T-helper 2 cell treated with Interferon-gamma antibody and Interleukin-4, amounts not matched to agents 5 μg/mL and 100 μg/mL, for 36 hours (primary cell): Measurements from ENCODE around the gene IFNA14.
"Not testable (repeated sequence)": the region's sequence is repeated elsewhere in the genome, so short reads cannot be mapped to it uniquely, and the experiment has no call there.

Experiments
- DNase-seq: peaks from one replicate; pipeline ENCODE4 v3.0.0; 2021; ENCODE audit warnings: low spot score
- H3K27ac Mint-ChIP-seq: one replicate; pipeline ENCODE4 v1.8.0; 2021; ENCODE audit warnings: mild to moderate bottlenecking, mixed read lengths
- H3K27me3 Mint-ChIP-seq: one replicate; pipeline ENCODE4 v1.8.0; 2021; ENCODE audit warnings: low read depth, mixed read lengths
- H3K36me3 Mint-ChIP-seq: one replicate; pipeline ENCODE4 v1.8.0; 2021; ENCODE audit warnings: low read depth, mixed read lengths
- H3K4me1 Mint-ChIP-seq: one replicate; pipeline ENCODE4 v1.8.0; 2021; ENCODE audit warnings: low read depth, mixed read lengths
- H3K4me3 Mint-ChIP-seq: one replicate; pipeline ENCODE4 v1.8.0; 2022; ENCODE audit warnings: mild to moderate bottlenecking, moderate library complexity, mixed read lengths
- H3K9me3 Mint-ChIP-seq: one replicate; pipeline ENCODE4 v1.8.0; 2021; ENCODE audit warnings: mixed read lengths

IFNA14 gene

DNA sequence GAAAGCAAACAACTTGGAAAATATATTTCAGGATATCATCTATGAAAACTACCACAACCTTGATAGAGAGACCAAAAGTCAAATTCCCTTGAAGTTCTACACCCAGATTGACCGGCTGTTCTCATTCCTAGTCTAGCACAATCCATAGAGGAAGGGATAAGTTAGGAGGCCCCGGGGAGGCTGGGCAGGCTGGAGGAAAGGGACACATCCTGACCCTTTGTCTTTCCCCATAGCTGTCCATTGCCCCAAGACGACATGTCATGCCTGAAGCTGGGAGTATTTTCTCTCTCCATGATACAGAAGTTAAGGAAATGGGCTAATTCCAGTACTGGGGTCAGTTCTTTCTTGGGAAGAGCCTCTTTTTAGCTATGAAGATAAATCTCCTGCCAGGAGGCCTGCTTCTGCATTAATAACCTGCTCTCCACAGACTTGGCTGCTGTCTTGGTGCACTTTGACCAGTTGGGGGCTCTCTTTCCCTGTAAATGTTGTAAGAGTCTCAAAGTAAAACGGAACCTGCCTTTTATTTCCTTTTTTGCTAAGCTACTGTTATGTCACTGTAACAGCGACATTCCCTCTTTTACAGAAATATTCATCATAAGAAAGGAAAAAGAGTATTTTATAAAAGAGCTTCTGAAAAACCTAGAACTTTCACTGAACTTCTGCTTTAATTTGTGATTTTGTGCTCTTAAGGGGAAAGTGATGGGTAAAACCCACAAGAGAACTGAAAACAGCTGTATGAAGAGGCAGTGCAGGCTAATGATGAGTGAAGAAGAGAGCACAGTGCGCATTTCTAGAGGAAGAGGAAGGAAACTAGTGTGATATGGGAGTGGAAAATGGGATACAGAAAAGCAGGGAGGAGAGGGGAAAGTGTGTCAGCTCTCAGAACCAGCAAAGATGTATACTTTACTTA, 44.7 kb downstream of the IFNA14 start:
- not testable (repeated sequence) for H3K36me3 Mint-ChIP-seq, H3K27ac Mint-ChIP-seq, H3K9me3 Mint-ChIP-seq, DNase-seq, H3K4me1 Mint-ChIP-seq
- Mint-ChIP-seq H3K27me3 (peaks cover 16% of the 10 kb centered on the region), H3K4me3 (peak overlapping the region; percentile 49)
